Kasumi-1 (cell line): ENCODE measurements around the gene SHROOM1.

Source experiments
- DNase-seq, 2 experiments: peaks; one replicate each; lab custom pipeline; 2025; lab: John Stamatoyannopoulos, UW

The SHROOM1 gene

DNA sequence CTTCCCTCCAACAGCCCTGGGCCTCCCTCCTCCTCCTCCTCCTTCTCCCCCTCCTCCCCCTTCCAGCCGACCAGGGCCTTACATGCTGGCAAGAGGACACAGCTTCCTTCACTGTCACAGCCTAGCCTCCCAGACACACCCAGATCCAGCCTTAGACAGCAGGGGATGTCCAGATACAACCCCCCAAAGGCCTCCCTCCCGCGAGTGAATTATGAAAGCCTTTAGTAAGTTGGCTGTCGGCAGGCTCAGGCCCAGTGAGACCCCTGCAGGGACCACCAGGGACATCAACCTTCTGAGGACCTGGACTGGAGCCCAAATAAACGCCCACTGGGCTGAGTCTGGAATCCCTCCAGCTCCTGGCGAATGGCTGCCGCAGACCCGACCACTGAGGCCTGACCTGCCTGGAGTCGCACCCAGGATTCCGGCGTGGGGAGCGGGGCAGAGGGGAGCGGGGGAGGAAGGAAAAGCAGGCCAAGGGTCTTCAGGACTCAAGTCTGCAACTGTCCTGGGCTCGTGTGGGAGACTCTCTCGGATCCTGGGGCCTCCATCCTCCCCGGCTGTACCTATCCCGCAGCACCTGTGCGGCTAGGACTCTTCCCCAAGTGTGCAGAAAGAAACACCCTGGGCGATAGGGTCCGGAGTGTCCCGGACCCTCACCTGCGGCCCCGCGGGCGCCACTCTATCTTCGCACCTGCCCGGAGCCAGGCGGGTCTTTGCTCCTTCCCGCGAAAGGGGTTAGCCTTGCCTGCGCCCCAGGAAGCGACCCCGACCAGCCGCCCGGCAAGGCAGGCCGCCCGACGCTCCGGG is 54.1 kb downstream of the SHROOM1 start:
- no peak for DNase-seq

DNA sequence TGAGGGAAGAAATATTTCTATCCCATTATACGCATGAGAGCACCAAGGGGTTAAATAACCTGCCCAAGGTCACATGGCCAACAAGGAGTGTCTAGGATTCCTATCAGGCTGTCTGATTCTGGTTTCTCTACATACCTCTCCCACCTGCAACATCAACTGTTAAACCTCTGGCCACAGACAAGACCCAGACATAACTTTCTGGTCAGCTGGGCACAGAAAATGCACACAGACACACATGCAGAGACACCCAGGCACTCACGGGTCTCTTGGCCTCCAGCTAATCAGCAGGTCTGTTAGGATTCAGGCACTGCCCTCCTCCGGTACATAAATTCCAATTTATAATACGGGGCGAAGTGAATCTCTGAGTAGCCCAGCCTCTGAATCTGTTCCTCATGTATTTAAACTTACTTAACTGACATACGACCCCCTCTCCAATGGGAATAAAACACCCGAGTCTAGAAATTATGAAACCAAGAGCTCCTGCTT is 54.9 kb downstream of the SHROOM1 start:
- no peak for DNase-seq

DNA sequence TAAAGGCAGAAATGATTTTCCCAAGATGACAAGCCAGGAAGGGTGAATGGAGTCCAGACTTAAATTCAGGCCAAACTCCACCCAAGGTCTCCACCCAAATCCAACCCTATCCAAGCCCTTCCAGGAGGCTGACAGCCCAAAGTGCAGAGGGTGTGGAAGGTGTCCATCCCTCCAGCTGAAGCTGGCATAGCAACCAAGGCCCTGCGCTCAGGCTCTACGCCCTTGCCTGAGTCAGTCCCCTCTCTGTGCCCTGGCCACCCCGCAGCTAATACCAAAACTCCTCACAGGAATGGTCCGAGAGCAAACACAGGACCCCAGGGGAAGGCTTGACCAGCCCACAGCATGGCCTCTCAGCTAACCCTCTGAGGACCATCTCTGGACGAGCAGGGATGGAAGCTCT is 55.6 kb downstream of the SHROOM1 start:
- DNase-seq, result no peak

DNA sequence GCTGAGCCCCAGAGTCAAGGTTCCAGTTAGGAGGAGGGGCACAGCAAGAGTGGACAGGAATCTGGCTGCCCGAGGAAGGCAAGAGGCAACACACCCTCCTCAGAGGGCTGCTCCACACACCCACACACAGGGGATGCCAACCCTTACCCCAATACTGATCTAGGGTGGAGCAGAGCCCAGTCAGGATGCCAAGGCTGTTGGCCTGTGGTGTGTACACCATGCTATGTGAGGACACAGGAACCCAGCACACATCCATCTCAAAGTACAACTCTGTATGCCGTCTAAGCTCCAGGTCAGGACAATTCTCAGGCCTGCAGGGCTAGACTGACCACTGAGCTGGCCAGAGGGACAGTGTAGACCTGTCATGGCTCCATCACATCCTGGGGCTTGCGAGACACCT is 56.0 kb downstream of the SHROOM1 start:
- no peak for DNase-seq

DNA sequence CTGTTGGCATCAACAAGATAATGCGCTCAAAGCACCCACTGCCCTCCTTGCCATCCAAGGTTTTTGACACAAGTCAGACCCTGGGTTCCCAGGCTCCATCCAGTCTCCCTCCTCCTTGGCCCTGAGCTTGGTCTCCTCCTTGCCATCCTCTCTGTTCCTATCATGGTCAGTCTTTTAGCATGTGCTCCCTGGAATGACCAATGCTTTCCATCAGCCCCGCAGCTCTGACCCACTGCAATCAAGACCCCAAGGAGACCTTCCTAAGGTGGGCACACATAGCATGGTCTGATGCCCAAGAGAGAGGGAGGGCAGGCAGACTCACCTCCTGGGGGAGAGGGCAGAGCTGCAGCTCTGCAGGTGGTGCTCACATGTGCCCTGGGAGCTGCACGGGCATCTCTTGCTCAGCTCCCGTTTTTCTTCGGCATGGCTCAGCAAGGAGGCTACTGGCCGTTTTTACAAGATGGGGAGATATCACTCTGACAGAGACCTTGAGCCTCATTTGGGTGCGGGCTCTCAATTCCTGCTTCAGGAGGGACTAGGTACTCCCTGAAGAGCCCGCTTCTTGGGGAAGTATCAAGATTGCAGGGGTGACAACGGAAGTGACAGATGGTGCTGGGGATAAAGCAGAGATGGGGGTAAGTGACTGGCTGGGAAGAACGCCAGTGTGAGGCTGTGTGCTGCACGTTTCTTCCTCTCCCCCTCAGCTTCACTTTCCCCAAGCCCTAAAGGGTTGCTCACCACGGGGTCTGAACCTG is 56.7 kb downstream of the SHROOM1 start:
- DNase-seq, result peak; percentile 75 to 84

DNA sequence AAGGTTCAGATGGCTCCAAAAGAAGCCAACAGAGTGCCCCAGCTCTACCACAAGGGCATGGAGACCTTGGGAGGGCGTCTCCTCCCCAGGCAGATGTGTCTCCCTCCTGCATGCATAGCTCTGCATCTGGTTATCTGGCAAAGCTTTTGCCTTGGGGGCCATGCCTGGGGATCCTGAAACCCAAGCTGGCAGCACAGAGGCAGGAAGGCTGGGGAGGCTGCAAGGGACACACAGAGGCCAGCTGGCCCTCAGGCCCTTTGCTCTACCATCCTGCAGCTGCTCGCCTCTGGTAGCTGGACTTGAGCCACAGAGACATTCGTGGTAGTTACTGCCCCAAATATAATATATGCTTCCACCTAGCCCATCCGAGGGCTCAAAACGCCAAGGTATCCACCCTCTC is 57.3 kb downstream of the SHROOM1 start:
- DNase-seq, result no peak

DNA sequence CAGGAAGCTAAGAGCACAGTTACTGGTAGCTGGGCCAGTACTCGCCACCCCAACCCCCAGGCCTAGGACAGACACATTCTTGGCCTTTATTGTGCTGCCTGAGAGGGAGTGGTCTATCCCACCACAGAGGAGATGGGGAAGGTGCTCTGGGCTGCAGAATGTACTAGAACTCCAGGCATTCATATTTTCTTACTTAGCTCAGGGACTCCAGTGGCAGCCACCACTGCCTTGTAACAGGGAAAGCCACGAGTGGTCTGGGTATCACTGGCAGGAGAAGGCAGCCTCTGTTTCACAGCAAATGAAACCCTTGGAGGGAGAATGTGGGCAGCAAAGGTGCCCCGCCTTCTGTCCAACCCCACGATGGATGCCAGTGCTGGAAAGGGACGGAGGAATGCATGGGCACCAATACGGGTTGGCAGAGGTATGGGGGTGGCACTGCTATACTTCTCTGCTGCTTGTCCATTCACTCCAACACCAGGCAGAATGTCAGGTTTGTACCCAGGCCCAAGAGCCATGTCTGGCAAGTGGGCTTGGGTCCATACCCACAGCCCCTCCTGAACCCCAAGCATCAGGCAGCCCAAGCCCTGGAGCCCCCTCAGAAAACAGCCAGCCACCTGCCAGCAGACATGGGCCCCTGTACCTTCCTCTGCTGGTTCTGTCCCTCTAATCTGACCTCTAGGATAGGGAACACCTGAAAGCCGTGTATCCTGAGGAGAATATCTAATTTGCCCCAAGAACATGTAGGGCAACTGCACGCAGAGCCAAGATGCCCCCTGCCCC is 58.0 kb downstream of the SHROOM1 start:
- no peak for DNase-seq
